ENCODE measurements around the gene COX6B2. TPM values are rescaled to one million over a fixed set of nuclear protein-coding genes. Genes with fewer than 3 reads are reported as not detected.

The COX6B2 gene
- total RNA-seq, 2 experiments from 2014 or later = not detected

- Histone ChIP-seq H2AFZ (ENCODE audit: low read length) (no peak overlapping the region), H3K4me1 (ENCODE audit: insufficient read depth, low read length, poor library complexity, severe bottlenecking) (peaks cover 25% of the 10 kb centered on the region), H3K36me3 (ENCODE audit: insufficient read depth, low read length) (peaks cover 29% of the 10 kb centered on the region), H3K4me2 (ENCODE audit: low read length) (no peak overlapping the region), H3K27ac (ENCODE audit: low read depth, low read length, poor library complexity, severe bottlenecking) (no peak overlapping the region), H4K20me1 (ENCODE audit: insufficient read depth, low read length) (no peaks in the 10 kb centered on the region), H3K79me2 (ENCODE audit: insufficient read depth, low read depth, low read length) (no peaks in the 10 kb centered on the region), H3K9me3 (ENCODE audit: low read length) (no peaks in the 10 kb centered on the region), H3K4me3 (ENCODE audit: low read depth, low read length, poor library complexity, severe bottlenecking) (no peak overlapping the region), H3K9me2 (ENCODE audit: insufficient read depth, low read length) (no peaks in the 10 kb centered on the region)
- no TSS peak for BruUV-seq (replicated peaks)
- ChIA-PET POLR2A (no interaction called here), CTCF (ENCODE audit: unreplicated experiment) (no interaction called here)
- no peak for DNase-seq (ENCODE audit: low spot score)
- intact Hi-C loops (cut with micrococcal nuclease; ENCODE audit: unreplicated experiment) = loop anchor here (5.0 kb wide), 1 partner anchor 37 kb away; the partner anchor contains the start of gene KMT5C
- TF ChIP-seq EZH2phosphoT487 (IDR thresholded peaks at IDR 0.05; ENCODE audit: borderline replicate concordance, low read depth, low read length) = no peak
- no peak for TF ChIP-seq CTCF (conservative IDR thresholded peaks at IDR 0.05; ENCODE audit: low read length)
Measured at GRCh38 chr19:55299991-55300390, 54.5 kb downstream of the COX6B2 start.

Other genes with a start within 250 kb of the COX6B2 start
- gene PPP1R12C, start 237.1 kb downstream of the COX6B2 start, total RNA-seq (2014; rRNA removed; shearing (Covaris generic)) = 194 and 211 TPM in 2 replicates
- gene PPP1R12C, start 237.1 kb downstream of the COX6B2 start, total RNA-seq (2022) = 177 and 186 TPM in 2 replicates
- 17.6 and 21.9 TPM in 2 replicates for gene TNNT1, start 205.5 kb downstream of the COX6B2 start, total RNA-seq (2014; rRNA removed; shearing (Covaris generic))
- 11.2 and 11.6 TPM in 2 replicates for gene TNNT1, start 205.5 kb downstream of the COX6B2 start, total RNA-seq (2022)
- gene TNNI3, start 197.0 kb downstream of the COX6B2 start, total RNA-seq (2014; rRNA removed; shearing (Covaris generic)) = 2.6 TPM in 1 of 2 replicates, not detected in the other
- not detected in 2 replicates for gene TNNI3, start 197.0 kb downstream of the COX6B2 start, total RNA-seq (2022)
- gene DNAAF3, start 188.1 kb downstream of the COX6B2 start, total RNA-seq (2014; rRNA removed; shearing (Covaris generic)) = 0.85 and 2.8 TPM in 2 replicates
- 2.2 and 2.5 TPM in 2 replicates for gene DNAAF3, start 188.1 kb downstream of the COX6B2 start, total RNA-seq (2022)
- 0.44 TPM in 1 of 2 replicates, not detected in the other for gene SYT5, start 174.4 kb downstream of the COX6B2 start, total RNA-seq (2014; rRNA removed; shearing (Covaris generic))
- 0.84 and 1.3 TPM in 2 replicates for gene SYT5, start 174.4 kb downstream of the COX6B2 start, total RNA-seq (2022)
- not detected in 2 replicates for gene PTPRH, start 145.2 kb downstream of the COX6B2 start, total RNA-seq (2014; rRNA removed; shearing (Covaris generic))
- gene PTPRH, start 145.2 kb downstream of the COX6B2 start, total RNA-seq (2022) = not detected in 2 replicates
- gene TMEM86B, start 126.0 kb downstream of the COX6B2 start, total RNA-seq (2014; rRNA removed; shearing (Covaris generic)) = 6.7 and 8.1 TPM in 2 replicates
- 13.7 and 13.8 TPM in 2 replicates for gene TMEM86B, start 126.0 kb downstream of the COX6B2 start, total RNA-seq (2022)
- gene PPP6R1, start 95.7 kb downstream of the COX6B2 start, total RNA-seq (2014; rRNA removed; shearing (Covaris generic)) = 82.0 and 89.6 TPM in 2 replicates
- gene PPP6R1, start 95.7 kb downstream of the COX6B2 start, total RNA-seq (2022) = 156 and 161 TPM in 2 replicates
- 41.3 and 50.5 TPM in 2 replicates for gene HSPBP1, start 74.6 kb downstream of the COX6B2 start, total RNA-seq (2014; rRNA removed; shearing (Covaris generic))
- gene HSPBP1, start 74.6 kb downstream of the COX6B2 start, total RNA-seq (2022) = 31.9 and 38.7 TPM in 2 replicates
- gene BRSK1, start 70.7 kb downstream of the COX6B2 start, total RNA-seq (2014; rRNA removed; shearing (Covaris generic)) = 15.9 and 16.1 TPM in 2 replicates
- 23.9 and 25.7 TPM in 2 replicates for gene BRSK1, start 70.7 kb downstream of the COX6B2 start, total RNA-seq (2022)
- gene TMEM150B, start 29.4 kb downstream of the COX6B2 start, total RNA-seq (2014; rRNA removed; shearing (Covaris generic)) = not detected in 2 replicates
- not detected in 2 replicates for gene TMEM150B, start 29.4 kb downstream of the COX6B2 start, total RNA-seq (2022)
- 21.2 and 22.8 TPM in 2 replicates for gene KMT5C, start 14.8 kb downstream of the COX6B2 start, total RNA-seq (2014; rRNA removed; shearing (Covaris generic))
- 36.1 and 43.4 TPM in 2 replicates for gene KMT5C, start 14.8 kb downstream of the COX6B2 start, total RNA-seq (2022)
- not detected in 2 replicates for gene GARIN5B, start 8.5 kb upstream of the COX6B2 start, total RNA-seq (2014; rRNA removed; shearing (Covaris generic))
- not detected in 2 replicates for gene GARIN5B, start 8.5 kb upstream of the COX6B2 start, total RNA-seq (2022)
- 0.32 TPM in 1 of 2 replicates, not detected in the other for gene IL11, start 15.7 kb upstream of the COX6B2 start, total RNA-seq (2014; rRNA removed; shearing (Covaris generic))
- gene IL11, start 15.7 kb upstream of the COX6B2 start, total RNA-seq (2022) = 0.46 and 0.55 TPM in 2 replicates
- gene TMEM190, start 22.1 kb upstream of the COX6B2 start, total RNA-seq (2014; rRNA removed; shearing (Covaris generic)) = not detected in 2 replicates
- not detected in 2 replicates for gene TMEM190, start 22.1 kb upstream of the COX6B2 start, total RNA-seq (2022)
- 2.6 and 2.7 TPM in 2 replicates for gene TMEM238, start 29.6 kb upstream of the COX6B2 start, total RNA-seq (2014; rRNA removed; shearing (Covaris generic))
- gene TMEM238, start 29.6 kb upstream of the COX6B2 start, total RNA-seq (2022) = 6.5 and 7.1 TPM in 2 replicates
- 847 and 872 TPM in 2 replicates for gene RPL28, start 31.2 kb upstream of the COX6B2 start, total RNA-seq (2014; rRNA removed; shearing (Covaris generic))
- 2,656 and 3,234 TPM in 2 replicates for gene RPL28, start 31.2 kb upstream of the COX6B2 start, total RNA-seq (2022)
- gene UBE2S, start 53.1 kb upstream of the COX6B2 start, total RNA-seq (2014; rRNA removed; shearing (Covaris generic)) = 682 and 848 TPM in 2 replicates
- gene UBE2S, start 53.1 kb upstream of the COX6B2 start, total RNA-seq (2022) = 285 and 321 TPM in 2 replicates
- not detected in 2 replicates for gene SHISA7, start 88.6 kb upstream of the COX6B2 start, total RNA-seq (2014; rRNA removed; shearing (Covaris generic))
- gene SHISA7, start 88.6 kb upstream of the COX6B2 start, total RNA-seq (2022) = not detected in 2 replicates
- 89.5 and 115 TPM in 2 replicates for gene ISOC2, start 106.9 kb upstream of the COX6B2 start, total RNA-seq (2014; rRNA removed; shearing (Covaris generic))
- 37.0 and 37.7 TPM in 2 replicates for gene ISOC2, start 106.9 kb upstream of the COX6B2 start, total RNA-seq (2022)
- gene C19orf85, start 110.0 kb upstream of the COX6B2 start, total RNA-seq (2014; rRNA removed; shearing (Covaris generic)) = not detected in 2 replicates
- not detected in 2 replicates for gene C19orf85, start 110.0 kb upstream of the COX6B2 start, total RNA-seq (2022)
- gene ZNF628, start 121.9 kb upstream of the COX6B2 start, total RNA-seq (2014; rRNA removed; shearing (Covaris generic)) = 1.8 and 5.2 TPM in 2 replicates
- gene ZNF628, start 121.9 kb upstream of the COX6B2 start, total RNA-seq (2022) = 8.6 and 10.6 TPM in 2 replicates
- 29.1 and 33.2 TPM in 2 replicates for gene NAT14, start 130.5 kb upstream of the COX6B2 start, total RNA-seq (2014; rRNA removed; shearing (Covaris generic))
- gene NAT14, start 130.5 kb upstream of the COX6B2 start, total RNA-seq (2022) = 24.2 and 28.3 TPM in 2 replicates
- gene SSC5D, start 133.7 kb upstream of the COX6B2 start, total RNA-seq (2014; rRNA removed; shearing (Covaris generic)) = 0.23 and 0.50 TPM in 2 replicates
- 1.7 and 2.7 TPM in 2 replicates for gene SSC5D, start 133.7 kb upstream of the COX6B2 start, total RNA-seq (2022)
- not detected in 2 replicates for gene SBK2, start 182.4 kb upstream of the COX6B2 start, total RNA-seq (2014; rRNA removed; shearing (Covaris generic))
- not detected in 2 replicates for gene SBK2, start 182.4 kb upstream of the COX6B2 start, total RNA-seq (2022)
- not detected in 2 replicates for gene SBK3, start 190.8 kb upstream of the COX6B2 start, total RNA-seq (2014; rRNA removed; shearing (Covaris generic))
- 0.34 and 0.68 TPM in 2 replicates for gene SBK3, start 190.8 kb upstream of the COX6B2 start, total RNA-seq (2022)
- gene ZNF579, start 226.1 kb upstream of the COX6B2 start, total RNA-seq (2014; rRNA removed; shearing (Covaris generic)) = 4.1 and 6.1 TPM in 2 replicates
- gene ZNF579, start 226.1 kb upstream of the COX6B2 start, total RNA-seq (2022) = 11.1 and 11.6 TPM in 2 replicates
- gene FIZ1, start 244.8 kb upstream of the COX6B2 start, total RNA-seq (2014; rRNA removed; shearing (Covaris generic)) = 6.0 and 6.8 TPM in 2 replicates
- 17.1 and 18.0 TPM in 2 replicates for gene FIZ1, start 244.8 kb upstream of the COX6B2 start, total RNA-seq (2022)
- 14.5 and 21.6 TPM in 2 replicates for gene ZNF524, start 245.6 kb upstream of the COX6B2 start, total RNA-seq (2014; rRNA removed; shearing (Covaris generic))
- gene ZNF524, start 245.6 kb upstream of the COX6B2 start, total RNA-seq (2022) = 9.2 and 12.3 TPM in 2 replicates

Data from OCI-LY7 (cell line).